ENCODE measurements around the gene AP1M2.

- TF ChIP-seq POLR2A (IDR thresholded peaks at IDR 0.05) (no peak), CTCF (IDR thresholded peaks at IDR 0.05) (no peak), POLR2AphosphoS5 (IDR thresholded peaks at IDR 0.05) (no peak), EP300 (IDR thresholded peaks at IDR 0.05) (no peak)
Measured at GRCh38 chr19:10577951-10578350, 9.2 kb downstream of the AP1M2 start.
